ENCODE results near the gene SLC13A5. TPM values are rescaled to one million over a fixed set of nuclear protein-coding genes. Genes with fewer than 3 reads are reported as not detected.
"Not testable (repeated sequence)": the region's sequence is repeated elsewhere in the genome, so short reads cannot be mapped to it uniquely, and the experiment has no call there.

SLC13A5 gene
- polyA plus RNA-seq (2013, experiment 1 of 2; ENCODE audit: insufficient read length), result 0.67 TPM
- polyA plus RNA-seq (2013, experiment 2 of 2; ENCODE audit: insufficient read length), result 0.63 TPM

DNA sequence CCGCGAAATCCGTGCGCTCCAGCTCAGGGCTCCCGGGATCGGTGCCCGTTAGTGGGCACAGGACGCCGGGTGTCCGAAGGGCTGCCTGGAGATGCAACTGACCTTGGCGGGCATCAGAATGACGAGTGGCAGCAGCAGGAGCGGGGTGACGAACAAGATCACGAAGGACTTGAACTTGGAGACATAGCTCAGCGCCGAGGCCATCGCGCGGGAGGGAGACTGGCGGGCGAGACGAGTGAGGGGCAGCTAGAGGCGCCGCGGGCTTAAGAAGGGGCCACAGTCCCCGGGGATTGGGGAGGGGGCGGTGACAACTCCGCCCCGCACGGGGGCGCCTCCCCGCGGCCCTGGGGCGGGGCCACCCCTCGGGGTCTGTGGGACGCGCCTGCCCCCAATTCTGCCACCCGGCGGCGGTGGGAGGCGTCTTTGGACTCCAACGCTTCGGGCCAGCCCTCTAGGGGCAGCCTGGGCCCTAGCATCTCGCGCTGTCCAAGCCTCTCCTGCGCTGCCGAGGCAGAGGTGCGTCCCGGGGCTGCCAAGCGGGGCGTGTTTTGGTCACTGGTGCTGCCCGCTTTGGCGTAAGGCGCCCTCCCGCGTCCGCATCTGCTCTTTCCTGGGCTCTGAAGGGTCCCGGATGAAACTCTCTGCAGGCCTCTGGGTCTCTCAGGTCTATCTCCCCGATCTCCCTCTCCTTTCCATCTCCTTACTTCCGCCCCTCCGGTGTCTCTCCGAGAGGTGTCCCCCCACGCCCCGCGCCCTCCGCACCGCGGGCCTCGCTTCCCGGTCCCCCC is at the start of gene SLC13A5:
Gene SLC13A5, minus strand, starts transcription at position 240 of the 788 bp plus-strand sequence. Its CDS starts 36 bp downstream, at position 204.
- peak; percentile 45 for DNase-seq

DNA sequence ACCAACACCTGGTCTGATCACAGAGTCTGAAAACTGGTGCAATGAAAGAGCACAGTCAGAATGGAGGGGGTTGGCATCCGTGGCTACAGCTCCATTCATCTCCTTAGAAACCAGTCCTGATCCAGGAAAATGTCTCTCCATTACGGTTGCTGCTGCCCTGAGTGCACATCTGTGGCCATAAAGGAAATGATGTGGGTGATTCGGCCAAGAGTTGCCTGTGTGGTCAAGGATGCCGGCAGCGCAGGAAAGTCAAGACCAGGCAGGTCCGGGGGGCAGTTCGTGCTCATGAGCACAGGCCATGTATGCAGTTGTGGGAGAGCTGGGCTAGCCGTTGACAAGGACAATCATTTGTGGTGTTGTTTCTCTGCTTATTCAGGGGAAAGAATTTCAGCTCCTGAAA is 48.6 kb upstream of the SLC13A5 start:
- DNase-seq, result no peak

DNA sequence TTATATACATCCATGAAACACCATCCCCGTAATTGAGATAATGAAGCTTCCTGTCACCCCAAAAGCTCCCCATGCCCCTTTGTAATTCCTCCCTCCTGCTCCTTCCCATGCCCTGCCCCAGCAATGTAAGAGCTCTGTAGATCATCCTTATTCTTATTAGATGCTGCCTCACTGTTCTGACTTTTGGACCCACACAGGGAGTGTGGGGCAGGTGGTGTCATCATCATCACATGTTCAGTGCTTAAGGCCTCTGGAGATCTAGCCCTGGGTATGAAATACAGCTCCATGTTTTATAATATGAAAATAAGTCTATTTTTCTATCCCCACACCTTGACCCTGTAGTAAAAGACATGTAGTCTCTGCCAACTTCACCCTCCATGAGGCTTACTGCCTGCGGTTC is 44.6 kb upstream of the SLC13A5 start:
- DNase-seq, result no peak

DNA sequence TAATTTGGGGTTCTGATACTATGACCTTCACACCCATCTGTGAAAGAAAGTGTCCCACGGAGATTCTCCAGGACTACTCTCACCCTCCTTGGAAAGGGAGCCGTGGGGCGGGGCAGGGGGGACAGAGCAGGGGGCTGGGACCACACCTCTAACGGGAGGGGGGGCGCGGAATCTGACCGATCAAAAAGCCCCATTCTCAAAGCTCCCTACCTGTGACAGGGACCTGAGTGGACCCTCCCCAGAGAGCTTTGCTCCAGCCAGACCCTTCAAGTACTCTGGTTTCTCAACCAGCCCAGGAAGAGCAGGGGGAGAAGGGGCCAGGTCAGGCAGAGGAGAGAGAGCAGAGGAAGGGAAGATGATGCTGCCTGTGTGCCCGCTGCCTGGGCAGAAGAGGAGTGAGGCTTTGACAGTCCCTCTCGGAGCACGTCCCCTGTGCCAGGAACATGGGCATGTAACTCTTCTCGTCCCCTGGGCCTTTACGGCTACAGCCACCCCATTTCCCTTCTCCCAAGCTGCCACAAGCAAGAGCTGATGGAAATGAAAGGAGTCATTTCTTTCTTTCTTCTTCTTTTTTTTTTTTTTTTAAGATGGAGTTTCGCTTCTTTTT is 43.4 kb upstream of the SLC13A5 start:
- no peak for DNase-seq

DNA sequence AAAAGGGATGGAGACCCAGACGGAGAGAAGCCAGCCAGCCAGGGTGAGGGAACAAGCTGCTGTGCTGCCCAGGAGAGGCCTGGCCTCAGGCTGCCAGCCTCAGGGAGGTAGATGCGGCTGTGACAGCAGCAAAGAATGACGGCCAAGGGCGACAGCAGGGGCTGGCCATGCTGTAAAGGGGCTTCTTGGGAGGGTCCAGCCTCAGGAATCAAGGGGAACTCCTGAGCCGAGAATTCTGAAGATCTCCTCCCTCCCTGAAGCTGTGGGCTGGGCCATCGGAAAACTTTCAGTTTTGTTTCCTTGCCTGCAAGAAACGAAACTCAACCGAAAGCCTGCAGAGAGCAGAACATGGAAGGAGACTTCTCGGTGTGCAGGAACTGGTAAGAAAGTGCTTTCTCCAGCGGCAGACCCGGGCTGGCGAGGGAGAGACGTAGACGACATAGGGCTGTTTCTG is 42.6 kb upstream of the SLC13A5 start, which contains the start of gene XAF1:
Gene XAF1, plus strand, starts transcription at position 316 of the 454 bp plus-strand sequence. Its CDS starts 33 bp downstream, at position 349.
- DNase-seq, result peak; percentile 54

DNA sequence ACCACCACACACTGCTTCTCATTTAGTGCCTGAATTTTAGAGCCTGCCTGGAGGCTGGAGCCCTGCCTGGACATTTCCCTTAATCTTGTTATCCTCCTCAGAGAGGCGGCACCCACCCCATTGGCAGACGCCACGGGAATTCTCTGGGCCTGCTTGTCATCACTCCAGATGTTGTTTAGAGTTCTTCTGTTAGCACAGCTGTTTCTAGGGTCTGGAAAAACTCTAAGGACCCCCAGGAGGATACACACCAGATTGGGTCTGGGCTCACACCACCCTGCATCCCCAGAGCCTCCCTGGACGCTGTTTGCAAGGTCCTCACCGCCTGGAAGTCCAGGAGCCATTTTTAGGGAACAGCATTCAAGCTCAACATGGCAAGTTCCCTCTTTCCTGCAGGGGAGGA is 42.1 kb upstream of the SLC13A5 start:
- DNase-seq, result peak; percentile 55

DNA sequence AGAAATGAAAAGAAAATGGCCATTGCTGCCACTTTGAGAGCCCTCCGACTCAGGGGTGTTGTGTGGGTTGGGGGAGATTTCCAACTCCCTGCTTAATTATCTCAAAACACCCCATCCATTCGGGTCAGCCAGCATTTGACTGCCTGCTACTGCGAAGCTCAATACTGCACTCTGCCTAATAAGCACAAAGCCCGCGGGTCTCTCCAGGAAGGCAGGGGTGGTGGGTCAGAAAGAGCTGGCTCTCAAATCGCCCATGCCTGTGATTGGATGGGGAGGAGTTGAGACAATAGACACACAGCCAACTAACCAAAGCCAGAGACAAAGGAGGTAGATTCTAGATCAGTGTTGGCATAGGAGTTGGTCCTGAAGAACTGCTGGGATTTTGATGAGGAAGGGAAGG is 40.4 kb upstream of the SLC13A5 start:
- DNase-seq, result peak; percentile 23

DNA sequence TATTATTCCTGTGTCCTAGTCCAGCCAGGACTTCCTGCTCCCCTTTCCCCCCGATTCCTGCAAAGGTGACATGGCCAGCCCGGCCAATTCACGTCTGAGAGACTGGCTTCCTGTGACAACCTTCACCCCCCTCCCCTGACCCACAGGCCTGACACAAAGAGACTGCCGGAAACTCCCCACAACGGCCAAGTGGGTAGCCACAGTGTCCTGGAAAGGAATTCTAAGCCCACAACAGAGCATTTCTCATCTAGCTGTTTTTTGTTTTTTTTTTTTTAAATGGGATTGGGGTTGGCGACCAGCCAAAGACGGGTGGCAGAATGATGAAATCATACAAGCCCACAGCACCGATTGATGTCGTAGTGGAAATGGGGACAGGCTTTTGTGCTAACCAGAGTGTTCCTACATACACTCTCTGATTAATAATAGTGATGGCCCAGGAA is 39.9 kb upstream of the SLC13A5 start:
- DNase-seq, result peak; percentile 96

DNA sequence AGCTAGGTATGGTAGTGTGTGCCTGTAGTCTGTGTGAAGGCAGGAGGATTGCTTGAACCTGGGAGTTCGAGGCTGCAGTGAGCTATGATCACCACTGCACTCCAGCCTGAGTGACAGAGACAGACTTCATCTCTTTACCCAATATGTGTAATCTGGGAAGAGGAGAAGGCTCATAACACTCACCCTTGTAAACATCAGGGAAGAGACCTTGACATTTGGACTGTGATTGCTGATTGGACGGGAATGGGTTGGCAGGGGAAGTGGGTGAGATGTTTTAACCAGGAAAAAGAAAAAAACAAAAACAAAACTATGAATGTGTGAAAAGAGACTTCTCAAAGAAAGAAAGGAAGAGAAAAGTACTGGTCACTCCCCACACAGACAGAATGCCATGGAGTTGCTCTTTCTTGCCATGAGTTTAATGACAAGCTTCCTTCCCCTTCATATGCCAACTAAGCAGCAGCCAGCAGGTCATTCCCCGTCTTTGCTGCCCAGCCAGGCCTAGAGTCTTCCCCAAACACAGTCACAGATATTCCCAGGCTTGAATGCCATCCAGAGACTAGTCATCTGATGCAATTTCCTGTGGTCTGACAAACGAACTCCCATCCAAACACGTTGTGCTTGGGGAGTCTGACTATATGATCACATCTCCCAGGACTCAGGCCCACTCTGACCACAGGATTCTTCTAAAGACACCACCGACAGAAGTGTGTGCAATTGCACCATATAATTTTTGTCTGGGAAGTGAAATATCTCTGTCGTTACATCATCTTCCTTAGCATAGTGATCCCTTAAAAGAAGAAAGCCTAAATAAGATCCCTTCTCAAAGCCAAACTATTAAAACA is 39.1 kb upstream of the SLC13A5 start:
- peak; percentile 100 for DNase-seq

DNA sequence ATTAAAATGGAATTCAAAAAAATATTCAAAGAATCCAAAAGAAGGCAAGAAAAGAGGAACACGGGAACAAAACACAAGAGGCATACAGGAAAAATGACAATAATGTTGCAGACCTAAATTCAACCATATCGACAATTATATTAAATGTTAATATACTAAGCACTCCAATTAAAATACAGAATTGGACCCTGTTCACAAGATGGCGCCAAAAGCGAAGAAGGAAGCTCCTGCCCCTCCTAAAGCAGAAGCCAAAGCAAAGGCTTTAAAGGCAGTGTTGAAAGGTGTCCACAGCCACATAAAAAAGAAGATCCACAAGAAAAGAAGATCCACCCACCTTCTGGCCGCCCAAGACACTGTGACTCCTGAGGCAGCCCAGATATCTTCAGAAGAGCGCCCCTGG is 36.4 kb upstream of the SLC13A5 start:
- DNase-seq, result peak; percentile 45

DNA sequence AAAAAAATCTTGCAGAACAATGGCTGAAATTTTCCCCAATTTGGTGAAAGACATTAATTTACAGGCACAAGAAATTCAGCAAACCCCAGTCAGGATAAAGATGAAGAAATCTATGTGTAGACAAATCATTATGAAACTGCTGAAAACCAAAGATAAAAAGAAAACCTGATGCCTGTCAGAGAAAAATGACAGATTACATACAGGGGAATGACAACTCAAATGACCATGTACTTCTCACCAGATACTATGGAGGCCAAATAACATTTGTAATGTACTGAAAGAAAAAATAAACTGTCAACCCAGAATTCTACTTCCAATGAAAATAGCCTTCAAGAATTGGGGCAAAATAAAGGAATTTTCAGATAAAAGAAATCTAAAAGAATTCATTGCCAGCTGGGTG is 35.4 kb upstream of the SLC13A5 start:
- DNase-seq, result no peak

DNA sequence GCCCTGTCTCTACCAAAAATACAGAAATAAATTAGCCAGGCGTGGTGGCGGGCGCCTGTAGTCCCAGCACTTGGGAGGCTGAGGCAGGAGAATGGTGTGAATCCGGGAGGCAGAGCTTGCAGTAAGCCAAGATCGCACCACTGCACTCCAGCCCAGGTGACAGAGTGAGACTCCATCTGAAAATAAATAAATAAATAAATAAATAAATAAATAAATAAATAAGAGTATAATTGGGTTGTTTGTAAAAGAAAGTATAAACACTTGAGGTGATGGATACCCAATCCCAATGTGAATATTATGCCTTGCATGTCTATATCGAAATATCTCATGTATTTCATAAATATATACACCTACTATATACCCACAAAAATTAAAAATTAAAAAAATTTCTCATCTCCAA is 33.5 kb upstream of the SLC13A5 start:
- DNase-seq, result not testable (repeated sequence)

DNA sequence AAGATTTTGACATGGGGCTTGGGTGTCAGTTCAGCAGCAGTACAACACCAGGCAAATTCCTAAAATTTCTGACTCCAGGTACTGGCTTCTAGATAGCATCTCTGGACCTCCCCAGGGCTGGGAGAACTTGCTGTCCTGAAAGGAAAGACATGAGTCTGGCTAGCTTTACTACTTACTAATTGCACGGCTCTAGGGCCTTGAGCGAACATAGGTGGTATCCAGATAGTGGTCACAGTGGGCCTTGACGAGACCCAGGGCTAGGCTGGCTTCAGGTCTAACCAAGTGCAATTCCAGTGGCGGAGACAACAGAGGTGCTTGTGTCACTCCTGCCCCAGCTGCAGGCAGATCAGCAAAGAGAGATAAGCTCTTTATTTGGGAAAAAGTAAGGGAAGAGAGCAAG is 16.4 kb upstream of the SLC13A5 start:
- no peak for DNase-seq

DNA sequence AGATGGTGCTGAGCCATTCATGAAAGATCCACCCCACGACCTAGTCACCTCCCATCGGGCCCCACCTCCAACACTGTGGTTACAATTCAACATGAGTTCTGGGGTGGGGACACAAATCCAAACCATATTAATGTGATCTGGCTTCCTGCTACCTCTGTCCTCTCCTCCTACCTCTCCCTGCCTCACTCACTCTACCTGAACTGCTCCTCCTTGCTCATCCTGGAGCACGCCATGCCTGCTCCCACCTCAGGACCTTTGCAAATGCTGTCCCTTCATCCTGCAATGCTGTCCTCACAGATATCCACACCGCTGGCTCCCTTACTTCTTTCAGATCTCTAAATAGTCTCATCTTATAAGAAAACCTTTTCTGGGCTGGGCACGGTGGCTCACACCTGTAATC is 10.8 kb upstream of the SLC13A5 start:
- DNase-seq, result no peak

DNA sequence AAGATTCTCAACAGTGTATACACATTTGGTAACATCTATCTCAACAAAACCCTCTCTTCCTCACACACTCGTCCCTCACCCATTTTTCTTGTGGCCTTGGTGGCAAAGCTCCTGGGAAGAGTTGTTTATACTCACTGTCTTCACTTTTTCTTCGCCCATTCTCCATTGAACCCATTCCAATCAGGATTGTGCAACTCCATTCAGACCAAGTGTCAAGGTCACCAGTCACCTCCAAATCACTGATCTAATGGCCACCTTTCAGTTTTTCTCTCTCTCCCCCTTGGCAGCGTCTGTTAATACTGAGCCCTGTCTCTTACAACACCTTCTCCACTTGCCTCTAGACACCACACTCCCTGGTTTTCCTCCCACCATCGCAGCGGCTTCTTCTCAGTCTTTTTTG is 8.6 kb upstream of the SLC13A5 start:
- no peak for DNase-seq

DNA sequence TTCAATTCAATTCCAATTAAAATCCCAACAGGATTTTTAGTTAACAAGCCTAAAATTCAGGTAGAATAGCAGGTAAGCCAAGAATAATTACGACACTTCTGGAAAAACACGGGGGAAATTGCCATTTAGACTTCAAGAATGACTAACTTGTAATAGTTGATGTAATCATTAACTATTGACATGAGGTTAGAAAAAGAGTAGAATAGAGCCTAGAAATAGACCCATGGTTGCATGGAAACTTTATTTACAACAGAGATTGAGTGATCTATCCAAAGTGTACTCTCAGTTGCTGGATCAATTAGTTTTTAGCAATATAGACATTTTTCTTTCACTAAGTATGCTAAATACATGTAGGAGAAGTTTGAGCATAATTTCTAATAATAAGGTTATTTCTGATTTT is 3.6 kb upstream of the SLC13A5 start:
- no peak for DNase-seq

DNA sequence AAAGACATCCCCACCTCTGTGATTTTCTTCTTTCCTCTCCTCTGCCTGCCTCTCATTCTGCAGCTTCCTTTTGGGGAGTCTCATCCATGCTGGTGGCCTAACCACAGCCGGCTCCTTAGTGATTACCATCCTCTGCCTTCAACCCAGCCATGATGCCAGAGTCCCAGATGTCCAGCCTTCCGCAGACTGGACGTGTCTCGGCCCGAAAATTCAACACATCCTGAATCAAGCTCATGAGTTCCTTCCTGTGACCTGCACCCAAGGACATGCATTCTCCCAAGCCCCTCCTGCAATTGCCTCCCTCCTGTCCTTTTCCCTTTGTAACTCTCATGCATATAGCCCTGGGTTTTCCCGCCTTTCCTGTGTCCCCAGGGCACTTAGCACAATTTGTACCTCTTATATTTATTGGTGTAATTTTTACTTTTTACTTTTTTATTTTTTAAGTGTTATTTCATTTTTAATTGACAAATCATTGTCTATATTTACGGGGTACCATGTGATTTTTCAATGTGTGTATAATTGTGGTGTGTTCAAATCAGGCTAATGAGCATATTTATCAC is 1.2 kb upstream of the SLC13A5 start:
- DNase-seq, result no peak

DNA sequence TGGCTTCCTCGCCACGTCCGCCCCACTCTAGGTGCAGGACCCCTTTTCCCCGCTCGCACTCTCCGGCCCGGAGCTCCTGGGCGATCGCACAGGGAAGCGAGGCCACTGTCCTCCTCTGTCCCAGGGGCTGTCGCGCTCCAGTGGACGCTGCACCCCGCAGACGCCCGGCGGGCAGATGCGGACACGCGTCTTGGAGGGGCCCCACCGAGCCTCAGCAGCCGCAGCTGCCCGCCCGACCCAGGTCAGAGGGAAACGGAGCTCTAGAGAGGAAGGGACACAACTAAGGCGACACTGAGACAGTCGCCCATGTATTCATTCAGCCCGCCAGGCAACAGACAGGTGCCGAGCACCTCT is 726 bp upstream of the SLC13A5 start:
- DNase-seq, result no peak

DNA sequence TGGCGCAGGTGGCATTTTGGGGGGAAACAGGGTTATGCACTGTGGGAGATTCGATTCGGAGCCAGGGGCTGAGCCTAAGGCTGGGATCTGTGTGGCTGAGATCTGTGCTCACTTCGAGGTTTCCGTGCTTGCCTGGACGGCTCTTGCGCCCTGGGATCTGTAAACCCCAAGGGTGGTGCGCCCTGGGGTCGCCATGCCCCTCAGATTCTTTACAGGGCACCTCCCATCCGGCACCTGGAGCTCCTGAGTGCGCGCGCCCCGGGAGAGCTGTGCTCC is 377 bp downstream of the SLC13A5 start:
- no peak for DNase-seq

DNA sequence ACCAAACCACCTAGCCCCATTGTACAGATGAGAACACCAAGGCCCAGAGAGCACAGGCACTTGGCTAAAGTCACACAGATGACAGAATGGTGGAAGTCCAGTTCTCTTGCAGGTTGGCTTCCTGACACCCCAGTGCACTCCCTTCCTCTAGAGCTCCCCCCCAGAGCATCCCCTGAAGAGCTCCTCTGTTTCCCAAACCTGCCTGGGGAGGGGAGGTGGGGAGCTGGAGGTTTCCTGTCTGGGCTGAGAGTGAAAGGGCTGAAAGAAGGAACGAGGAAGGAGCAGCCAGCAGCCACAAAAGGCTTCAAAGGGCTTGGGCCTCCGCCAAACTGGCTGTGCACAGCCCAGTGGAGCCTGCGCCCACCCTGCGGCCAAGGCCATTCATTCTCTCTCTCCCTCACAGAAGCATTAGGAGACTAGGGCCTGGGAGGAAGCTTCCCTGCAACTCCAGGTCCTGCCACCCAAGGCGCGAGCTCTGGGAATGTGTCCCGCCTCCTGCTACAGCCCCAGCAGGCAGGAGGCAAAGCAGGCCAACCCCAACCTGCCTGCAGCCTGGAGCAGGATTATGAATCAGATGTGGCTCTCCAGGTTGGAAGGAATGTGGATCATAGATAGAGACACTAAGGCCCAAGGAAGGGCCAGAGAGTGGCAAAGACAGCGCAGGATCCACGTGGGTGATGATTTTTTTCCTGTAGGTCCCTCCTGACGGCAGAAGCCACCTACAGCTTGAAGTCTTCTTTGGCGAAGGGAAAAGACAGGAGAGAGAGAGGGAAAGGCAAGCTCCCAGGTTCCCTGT is 913 bp downstream of the SLC13A5 start:
- peak; percentile 53 for DNase-seq

DNA sequence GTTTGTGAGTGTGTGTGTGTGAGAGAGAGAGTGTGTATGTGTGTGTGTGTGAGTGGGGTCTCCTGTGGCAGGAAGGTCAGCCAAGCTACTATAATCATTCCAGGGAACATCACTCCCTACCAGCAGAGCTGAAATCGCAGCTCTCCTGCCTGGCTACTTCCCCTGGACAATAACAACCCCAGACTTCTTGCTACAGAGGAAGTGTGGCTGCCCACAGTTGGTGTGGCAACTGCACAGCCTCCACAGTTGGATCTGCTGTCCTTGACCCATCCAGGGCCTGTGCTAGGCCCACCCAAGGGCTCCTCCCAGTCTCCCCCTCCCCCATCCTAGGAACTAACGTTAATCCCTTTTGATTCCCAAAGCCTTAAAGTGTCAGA is 1.5 kb downstream of the SLC13A5 start:
- no peak for DNase-seq

DNA sequence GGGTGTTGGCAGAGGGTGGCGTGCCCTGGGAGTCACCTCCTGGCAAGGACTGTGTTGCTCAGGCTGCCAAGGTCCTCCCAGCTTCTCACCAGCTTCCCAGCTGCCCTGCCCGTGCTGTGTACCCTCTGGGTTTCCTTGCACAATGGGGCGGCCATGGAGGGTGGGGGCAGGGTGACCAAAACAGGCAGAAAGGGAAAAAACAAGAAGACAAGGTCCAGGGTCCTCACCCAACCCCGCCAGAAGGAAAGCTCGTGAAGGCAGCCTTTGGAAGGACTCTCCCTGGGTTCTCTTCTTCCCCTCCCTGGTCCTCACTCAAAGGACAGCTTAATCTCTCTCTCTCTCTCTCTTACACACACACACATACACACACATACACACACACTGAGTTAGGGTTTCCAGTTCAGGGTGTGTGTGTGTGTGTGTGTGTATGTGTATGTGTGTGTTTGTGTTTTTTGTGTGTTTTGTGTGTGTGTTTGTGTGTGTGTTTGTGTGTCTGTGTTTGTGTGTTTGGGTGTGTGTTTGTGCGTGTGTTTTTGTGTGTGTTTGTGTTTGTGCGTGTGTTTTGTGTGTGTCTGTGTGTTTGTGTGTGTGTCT is 2.0 kb downstream of the SLC13A5 start:
- no peak for DNase-seq
